LHCN-M2 (cell line): ENCODE results near the gene VPS26A. TPM values are rescaled to one million over a fixed set of nuclear protein-coding genes. Genes with fewer than 3 reads are reported as not detected.
A peak's percentile ranks its signal among the peaks of the same experiment; 100 is the strongest.
"Not testable (repeated sequence)": the region's sequence is repeated elsewhere in the genome, so short reads cannot be mapped to it uniquely, and the experiment has no call there.

ENCODE experiments used
- DNase-seq: peaks from one replicate; pipeline ENCODE4 v3.0.0-alpha.2; 2012; ENCODE audit warnings: low read depth
- total RNA-seq: library from RNA; depleted of rRNA; stranded (reverse); fragments of >200 nt; gene quantifications from 2 replicates; pipeline ENCODE4 v1.2.3, GENCODE V29; 2014

The VPS26A gene
- total RNA-seq, 1 experiment from 2014 or later: 54.3 TPM

- DNase-seq: no peak
Measured at GRCh38 chr10:69102440-69102839, 21.5 kb upstream of the VPS26A start.

- no peak for DNase-seq
Measured at GRCh38 chr10:69103784-69104183, 20.2 kb upstream of the VPS26A start.

DNA sequence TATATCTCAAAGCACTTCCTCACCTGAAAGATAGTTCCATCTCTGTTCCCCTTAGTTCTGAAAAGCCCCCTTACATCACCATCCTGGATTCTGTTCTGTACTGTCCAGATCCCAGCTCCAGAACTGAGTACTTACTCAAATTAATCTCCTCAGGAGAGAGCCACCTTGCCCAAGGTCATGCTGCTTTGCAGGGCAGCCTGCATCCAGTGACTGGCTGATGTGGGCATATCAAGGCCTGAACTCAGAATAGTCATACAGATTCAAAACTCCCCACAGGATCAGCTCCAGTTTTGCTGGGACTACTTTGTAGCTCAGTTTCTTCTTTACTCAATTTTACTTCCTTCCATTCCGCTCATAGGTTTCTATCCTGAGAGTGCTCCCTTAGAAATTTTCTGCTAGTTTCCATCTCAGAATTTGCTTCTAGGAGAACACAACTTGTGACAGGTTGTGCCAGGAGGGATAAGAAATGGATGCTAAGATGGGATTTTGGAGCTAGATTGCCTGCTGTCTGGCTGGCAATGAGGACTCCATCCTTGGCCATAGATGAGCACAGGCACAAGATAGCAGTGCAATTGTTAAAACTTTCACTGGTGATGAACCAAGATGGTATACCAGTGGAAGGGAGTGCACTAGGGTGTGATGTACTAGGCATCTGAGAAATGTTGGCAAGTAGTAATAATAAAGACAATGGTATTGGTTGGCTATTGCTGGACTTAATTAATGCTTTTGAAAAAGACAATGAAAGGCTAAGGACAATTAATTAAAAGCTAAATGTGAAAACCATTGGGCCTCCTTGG is 18.8 kb upstream of the VPS26A start:
- no peak for DNase-seq

DNA sequence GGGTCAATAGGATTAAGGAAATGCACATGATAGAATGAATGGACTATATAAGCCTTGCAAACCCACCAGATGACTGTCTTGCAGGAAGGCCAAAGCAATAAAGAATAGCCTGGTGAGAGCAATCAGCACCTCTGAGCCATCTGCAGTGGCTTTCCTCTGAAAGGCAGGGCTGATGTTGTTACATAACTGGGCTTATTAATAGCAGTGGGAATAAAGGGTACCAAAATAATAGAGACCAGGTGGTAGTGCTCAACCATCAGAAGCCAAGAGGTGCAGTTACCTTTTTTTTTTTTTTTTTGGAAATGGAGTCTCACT is 16.8 kb upstream of the VPS26A start:
- DNase-seq: no peak

GRCh38 chr10:69107699-69108098 is 16.3 kb upstream of the VPS26A start:
- no peak for DNase-seq

GRCh38 chr10:69119896-69120295 is 4.1 kb upstream of the VPS26A start:
- peak; percentile 41 for DNase-seq

DNA sequence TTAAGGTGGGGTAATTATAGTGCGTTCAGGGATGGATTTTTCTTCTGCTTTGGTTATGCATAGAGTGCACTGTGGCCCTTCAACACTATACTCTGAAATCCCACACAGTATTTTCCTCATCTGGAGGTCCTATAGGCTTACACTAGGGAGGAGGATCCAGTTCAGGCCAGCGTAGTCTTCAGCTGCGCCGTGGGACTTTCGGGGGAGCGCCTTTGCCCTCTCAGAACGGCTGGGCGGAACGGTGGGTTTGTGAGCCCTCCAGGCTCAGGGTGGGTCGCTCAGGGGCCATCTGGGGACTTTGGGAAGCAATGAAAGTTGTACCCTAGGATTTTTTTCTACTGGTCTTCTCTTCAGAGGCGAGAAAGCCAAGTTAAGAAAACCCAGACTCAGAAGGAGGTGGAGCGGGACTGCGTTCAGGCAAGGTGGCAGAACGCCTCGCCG is 652 bp upstream of the VPS26A start:
- peak; percentile 67 for DNase-seq

GRCh38 chr10:69124563-69125268 is 738 bp downstream of the VPS26A start:
- peak; percentile 62 for DNase-seq

- DNase-seq: no peak
Measured at GRCh38 chr10:69125554-69125953, 1.6 kb downstream of the VPS26A start.

- DNase-seq: peak; percentile 7
Measured at GRCh38 chr10:69130251-69130650, 6.3 kb downstream of the VPS26A start.

GRCh38 chr10:69139961-69140360 is 16.0 kb downstream of the VPS26A start:
- no peak for DNase-seq

GRCh38 chr10:69141304-69141703 is 17.3 kb downstream of the VPS26A start:
- no peak for DNase-seq

DNA sequence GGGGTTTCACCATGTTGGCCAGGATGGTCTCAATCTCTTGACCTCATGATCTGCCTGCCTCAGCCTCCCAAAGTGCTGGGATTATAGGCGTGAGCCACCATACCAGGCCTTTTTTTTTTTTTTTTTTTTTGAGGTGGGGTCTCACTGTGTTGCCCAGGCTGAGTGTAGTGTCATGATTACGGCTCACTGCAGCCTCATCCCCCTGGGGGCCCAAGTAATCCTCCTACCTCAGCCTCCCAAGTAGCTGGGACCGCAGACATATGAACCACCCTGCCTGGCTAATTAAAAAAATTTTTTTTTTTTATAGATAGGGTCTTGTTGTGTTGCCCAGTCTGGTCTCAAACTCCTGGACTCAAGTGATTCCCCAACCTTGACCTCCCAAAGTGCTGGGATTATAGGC is 18.1 kb downstream of the VPS26A start:
- DNase-seq: not testable (repeated sequence)

- peak; percentile 6 for DNase-seq
Measured at GRCh38 chr10:69142983-69143382, 19.0 kb downstream of the VPS26A start.

- no peak for DNase-seq
Measured at GRCh38 chr10:69145329-69145728, 21.4 kb downstream of the VPS26A start.

DNA sequence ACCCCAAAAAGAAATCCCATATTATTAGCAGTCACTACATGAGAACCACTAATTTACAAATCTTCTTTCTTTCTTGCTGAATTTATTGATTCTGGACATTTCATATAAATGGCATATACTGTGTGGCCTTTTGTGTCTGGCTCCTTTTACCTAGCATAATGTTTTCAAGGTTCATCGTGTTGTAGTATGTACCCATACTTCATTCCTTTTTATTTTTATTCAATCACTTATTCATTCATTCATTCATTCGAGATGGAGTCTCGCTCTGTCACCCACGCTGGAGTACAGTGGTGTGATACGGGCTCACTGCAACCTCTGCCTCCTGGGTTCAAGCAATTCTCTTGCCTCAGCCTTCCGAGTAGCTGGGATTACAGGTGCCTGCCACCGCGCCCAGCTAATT is 21.9 kb downstream of the VPS26A start:
- no peak for DNase-seq

GRCh38 chr10:69146759-69147158 is 22.8 kb downstream of the VPS26A start:
- DNase-seq: peak; percentile 10

DNA sequence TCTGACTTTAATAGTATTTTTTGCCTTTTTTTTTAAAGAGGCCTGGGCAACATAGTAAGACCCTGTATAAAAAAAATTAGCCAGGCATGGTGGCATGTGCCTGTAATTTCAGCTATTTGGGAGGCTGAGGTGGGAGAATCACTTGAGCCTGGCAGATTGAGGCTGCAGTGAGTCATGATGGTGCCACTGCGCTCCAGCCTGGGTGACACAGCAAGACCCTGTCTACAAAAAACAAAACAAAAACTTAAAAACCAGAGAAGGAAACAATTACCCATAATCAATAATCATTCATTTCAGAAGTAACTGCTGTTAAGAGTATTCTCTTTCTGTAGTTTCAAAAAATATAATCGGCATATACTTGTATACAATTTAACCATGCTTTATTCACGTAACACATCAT is 28.0 kb downstream of the VPS26A start:
- DNase-seq: no peak

- DNase-seq: no peak
Measured at GRCh38 chr10:69153227-69153626, 29.2 kb downstream of the VPS26A start.

DNA sequence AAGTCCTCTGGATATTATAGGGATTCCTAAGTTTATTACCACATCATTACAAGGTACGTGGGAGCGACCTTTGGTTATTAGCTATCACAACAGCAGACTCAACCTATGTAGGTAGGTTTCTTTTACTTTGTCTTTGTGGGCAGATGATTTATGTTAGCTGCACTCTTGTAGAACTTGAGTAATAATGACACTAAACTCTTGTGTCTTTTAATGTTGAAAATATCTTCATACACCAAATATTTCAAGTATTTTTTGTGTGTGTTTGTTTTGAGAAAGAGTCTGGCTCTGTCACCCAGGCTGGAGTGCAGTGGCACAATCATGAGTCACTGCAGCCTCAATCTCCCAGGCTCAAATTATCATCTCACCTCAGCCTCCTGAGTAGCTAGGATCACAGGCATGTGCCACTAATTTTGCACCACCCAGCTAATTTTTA is 36.8 kb downstream of the VPS26A start:
- DNase-seq: peak; percentile 31

DNA sequence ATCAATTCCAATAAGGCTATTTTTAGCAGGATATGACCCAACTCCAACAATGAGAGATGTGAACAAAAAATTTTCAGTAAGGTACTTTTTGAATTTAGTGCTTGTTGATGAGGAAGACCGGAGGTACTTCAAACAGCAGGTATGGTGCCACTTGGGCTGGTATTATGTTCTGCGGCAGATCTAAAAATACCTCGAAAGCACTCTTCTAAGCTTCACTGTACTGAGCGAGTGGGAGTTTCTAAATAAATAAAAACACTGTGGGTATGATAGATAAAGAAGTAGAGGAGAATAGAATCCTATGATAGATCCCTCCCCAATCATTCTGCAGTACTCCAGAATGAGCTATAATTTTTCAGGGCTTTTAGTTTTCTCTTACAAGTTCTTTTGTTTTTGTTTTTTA is 44.5 kb downstream of the VPS26A start:
- DNase-seq: no peak

GRCh38 chr10:69172241-69172982 is 48.4 kb downstream of the VPS26A start:
- no peak for DNase-seq
